Epithelial cell of esophagus (primary cell): ENCODE results near the gene ERC2.
A peak's percentile ranks its signal among the peaks of the same experiment; 100 is the strongest.

Experiments used
- DNase-seq: peaks from one replicate; pipeline ENCODE4 v3.0.0; 2010; ENCODE audit warnings: low read depth
- H3K4me3 ChIP-seq: 2 replicates; pipeline ENCODE4 v1.5.1; 2011; ENCODE audit warnings: mild to moderate bottlenecking, low read length, control low read depth
- TF ChIP-seq, protein P1 (sequence below): IDR thresholded peaks from 2 replicates; pipeline ENCODE4 v1.5.1; 2011; ENCODE audit warnings: low read depth, mild to moderate bottlenecking, low read length, control low read depth, inconsistent platforms; ENCODE audit not compliant: insufficient read depth; ENCODE audit errors: missing control alignments

Gene ERC2

DNA sequence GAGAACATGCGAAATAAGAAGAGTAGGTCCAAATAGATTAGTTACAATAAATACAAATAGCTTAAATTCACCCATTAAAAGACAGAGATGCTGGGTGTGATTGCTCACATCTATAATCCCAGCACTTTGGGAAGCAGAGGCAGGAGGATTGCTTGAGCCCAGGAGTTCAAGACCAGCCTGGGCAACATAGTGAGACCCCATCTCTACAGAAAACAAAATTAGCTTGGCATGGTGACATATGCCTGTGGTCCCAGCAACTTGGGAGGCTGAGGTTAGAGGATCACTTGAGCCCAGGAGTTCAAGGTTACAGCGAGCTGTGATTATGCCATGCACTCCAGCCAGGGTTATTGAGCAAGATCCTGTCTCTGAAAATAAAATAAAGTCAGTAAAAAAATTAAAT, 872.1 kb downstream of the ERC2 start:
- TF ChIP-seq, protein P1, sequence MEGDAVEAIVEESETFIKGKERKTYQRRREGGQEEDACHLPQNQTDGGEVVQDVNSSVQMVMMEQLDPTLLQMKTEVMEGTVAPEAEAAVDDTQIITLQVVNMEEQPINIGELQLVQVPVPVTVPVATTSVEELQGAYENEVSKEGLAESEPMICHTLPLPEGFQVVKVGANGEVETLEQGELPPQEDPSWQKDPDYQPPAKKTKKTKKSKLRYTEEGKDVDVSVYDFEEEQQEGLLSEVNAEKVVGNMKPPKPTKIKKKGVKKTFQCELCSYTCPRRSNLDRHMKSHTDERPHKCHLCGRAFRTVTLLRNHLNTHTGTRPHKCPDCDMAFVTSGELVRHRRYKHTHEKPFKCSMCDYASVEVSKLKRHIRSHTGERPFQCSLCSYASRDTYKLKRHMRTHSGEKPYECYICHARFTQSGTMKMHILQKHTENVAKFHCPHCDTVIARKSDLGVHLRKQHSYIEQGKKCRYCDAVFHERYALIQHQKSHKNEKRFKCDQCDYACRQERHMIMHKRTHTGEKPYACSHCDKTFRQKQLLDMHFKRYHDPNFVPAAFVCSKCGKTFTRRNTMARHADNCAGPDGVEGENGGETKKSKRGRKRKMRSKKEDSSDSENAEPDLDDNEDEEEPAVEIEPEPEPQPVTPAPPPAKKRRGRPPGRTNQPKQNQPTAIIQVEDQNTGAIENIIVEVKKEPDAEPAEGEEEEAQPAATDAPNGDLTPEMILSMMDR = no peak
- DNase-seq = no peak
- no peak overlapping the region for H3K4me3 ChIP-seq

DNA sequence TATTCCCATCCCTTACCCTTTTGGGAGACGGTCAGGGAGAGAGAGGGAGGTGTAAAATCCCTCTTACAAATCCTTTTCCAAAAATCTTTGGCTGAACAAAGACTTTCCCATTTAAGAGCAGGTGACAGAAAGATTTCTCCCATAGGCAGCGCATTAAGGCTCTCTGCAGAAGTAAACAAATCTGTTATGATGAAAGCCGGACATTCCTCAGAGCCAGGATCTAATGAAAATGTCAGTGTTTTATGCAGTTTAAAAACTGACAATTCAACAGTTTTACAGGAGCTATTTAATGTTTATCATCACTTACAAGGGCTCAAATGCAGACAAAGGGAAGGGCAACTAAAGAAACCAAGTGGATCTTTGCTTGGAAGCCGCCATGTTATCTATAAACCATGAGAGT, 872.8 kb downstream of the ERC2 start:
- no peak for DNase-seq
- TF ChIP-seq, protein P1 = no peak
- no peak overlapping the region for H3K4me3 ChIP-seq

DNA sequence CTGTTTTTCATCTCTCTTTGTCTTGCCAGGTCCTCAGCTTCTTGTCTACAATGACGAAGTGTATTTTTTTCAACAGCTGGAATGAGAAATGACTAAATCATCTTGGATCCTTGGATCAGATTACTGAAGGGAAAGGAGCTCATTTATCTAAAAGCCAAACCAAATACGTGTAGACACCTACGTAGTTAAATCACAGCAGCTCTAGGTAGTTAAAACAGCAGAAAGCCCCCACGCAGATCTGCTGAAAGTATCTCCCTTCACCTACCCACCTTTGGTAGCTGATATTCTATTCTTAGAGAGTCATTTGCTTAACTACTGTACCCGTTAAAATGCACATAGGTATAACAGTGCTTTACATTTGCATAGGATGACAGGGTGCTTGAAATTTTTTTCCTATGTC, 875.7 kb downstream of the ERC2 start:
- H3K4me3 ChIP-seq = no peak overlapping the region
- TF ChIP-seq, protein P1 = no peak
- DNase-seq = peak; percentile 49

DNA sequence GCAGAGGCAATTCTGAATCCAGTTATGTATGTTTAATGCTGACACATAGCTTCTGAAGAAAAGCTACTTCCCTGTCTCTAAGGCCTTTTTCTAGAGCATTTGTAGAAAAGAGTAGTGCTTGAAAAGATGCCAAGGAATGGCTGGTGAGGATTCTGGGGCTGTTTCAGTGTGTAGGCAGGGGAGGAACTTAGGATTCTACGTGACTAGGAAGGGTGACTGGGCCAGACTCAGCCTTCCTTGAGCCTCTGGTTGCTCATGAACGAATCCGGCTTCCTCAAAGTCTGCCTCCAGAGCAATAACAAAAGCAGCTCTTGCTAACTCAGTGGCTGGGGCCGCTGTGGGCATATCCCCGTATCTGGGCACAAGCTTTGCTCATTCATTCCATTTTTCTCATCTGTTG, 876.4 kb downstream of the ERC2 start:
- DNase-seq = peak; percentile 9
- no peak overlapping the region for H3K4me3 ChIP-seq
- TF ChIP-seq, protein P1 = no peak

DNA sequence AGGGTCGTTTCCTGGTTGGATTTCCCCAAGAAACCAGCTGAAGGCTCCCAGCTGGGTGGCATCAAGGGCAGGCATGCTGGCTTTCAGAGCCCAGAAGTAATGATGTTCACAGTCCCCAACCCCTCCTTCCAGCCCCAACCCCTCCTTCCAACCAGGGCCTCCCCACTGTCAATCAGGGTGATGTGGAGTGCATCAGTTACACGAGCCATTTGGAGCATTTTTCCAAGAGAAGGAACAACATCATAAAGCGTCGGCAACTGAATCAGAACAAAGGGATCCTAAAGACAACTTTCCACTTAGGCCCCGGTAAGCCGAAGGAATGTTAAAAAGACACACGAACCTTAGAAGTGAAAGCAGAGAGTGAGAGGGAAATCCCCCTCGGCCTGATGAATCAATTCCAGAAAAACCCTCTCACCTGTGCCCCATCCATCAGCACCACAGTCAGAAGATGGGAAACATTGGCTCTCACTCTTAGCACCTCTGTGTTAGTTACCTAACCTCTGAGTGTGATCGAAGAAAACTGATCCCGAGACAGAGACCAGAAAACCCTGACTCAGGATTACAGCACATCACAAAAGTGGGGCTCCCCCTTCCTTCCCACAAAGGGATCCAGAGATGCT, 880.0 kb downstream of the ERC2 start:
- DNase-seq = no peak
- TF ChIP-seq, protein P1 = no peak
- no peak overlapping the region for H3K4me3 ChIP-seq

DNA sequence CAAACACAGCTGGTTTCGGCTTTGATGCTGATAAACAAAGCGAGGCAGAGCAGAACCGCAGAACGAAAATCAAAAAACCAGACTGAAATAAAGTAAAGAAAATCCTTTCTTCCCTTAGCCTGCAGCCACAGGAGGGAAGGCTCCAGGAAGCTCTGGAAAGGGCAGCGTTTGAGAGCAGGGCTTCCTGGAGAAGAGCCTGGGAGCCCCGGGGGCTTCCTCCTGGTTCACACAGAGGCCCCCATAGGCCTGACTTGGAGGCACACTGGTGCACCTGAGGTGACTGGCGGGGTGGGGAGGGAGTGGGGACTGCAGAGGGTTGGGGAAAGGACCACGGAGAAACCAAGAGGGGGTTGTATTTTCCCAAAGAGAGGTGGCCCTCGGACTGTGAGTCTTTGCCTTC, 882.4 kb downstream of the ERC2 start:
- no peak overlapping the region for H3K4me3 ChIP-seq
- TF ChIP-seq, protein P1 = no peak

DNA sequence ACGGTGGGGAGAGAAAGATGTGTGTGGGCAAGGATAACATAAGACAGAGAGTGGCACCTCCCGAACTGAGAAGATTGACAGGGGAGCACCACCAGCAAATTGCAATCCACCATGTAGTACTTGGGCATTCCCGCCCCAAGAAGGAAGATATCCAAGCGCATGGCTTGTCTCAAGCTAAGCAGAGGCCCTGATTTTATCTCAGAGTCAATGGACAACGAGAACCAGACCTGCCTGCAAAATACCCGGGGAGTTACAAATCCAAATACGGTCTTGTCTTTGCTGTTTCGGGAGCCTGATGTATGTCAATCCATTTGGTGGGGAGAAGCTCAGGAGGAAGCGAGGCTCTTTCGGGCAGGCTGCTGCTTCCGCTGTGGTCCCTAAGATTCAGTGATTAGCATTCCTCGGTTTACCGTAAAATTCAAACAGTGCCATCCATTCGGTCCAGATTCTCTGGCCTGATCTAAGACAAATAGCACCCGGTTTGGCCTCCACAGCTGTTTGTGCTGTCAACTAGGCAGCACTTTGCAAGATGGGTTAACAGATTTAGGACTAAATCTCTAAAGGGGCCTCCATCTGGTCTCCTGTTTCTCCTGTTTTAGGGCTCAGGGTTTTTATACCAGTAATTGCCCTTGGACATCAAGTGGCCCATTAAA, 883.4 kb downstream of the ERC2 start:
- TF ChIP-seq, protein P1 = no peak
- no peak for DNase-seq
- H3K4me3 ChIP-seq = no peak overlapping the region

More for the DNA sequence above, 882.4 kb downstream of the ERC2 start:
- no peak for DNase-seq
